Ascending aorta (tissue), 2 donors: ENCODE results near the gene TMEM151A. TPM values are rescaled to one million over a fixed set of nuclear protein-coding genes. Genes with fewer than 3 reads are reported as not detected.
"Not testable (repeated sequence)": the region's sequence is repeated elsewhere in the genome, so short reads cannot be mapped to it uniquely, and the experiment has no call there.

ENCODE experiments used
- DNase-seq, 2 donors: peaks; one replicate each; pipeline ENCODE4 v3.0.0-alpha.2; 2019; ENCODE audit warnings: low spot score in 2 of 2
- H3K27ac ChIP-seq, 2 donors: fragments of 200-600 bp; sonication (generic); one replicate each; pipeline ENCODE4 v1.5.1; 2016 to 2017; ENCODE audit warnings: mild to moderate bottlenecking in 1 of 2
- H3K27me3 ChIP-seq: fragments of 200-600 bp; sonication (generic); one replicate; pipeline ENCODE4 v1.5.1; 2017
- H3K36me3 ChIP-seq, 2 donors: fragments of 200-600 bp; sonication (generic); one replicate each; pipeline ENCODE4 v1.5.1; 2016
- H3K4me1 ChIP-seq, 2 donors: fragments of 200-600 bp; sonication (generic); one replicate each; pipeline ENCODE4 v1.5.1; 2016 to 2017; ENCODE audit warnings: mild to moderate bottlenecking in 1 of 2
- H3K4me3 ChIP-seq, 2 donors: fragments of 200-600 bp; sonication (generic); one replicate each; pipeline ENCODE4 v1.5.1; 2016 to 2017; ENCODE audit warnings: mild to moderate bottlenecking in 1 of 2
- H3K9me3 ChIP-seq, 2 donors: fragments of 200-600 bp; sonication (generic); one replicate each; pipeline ENCODE4 v1.5.1; 2016
- intact Hi-C: fragments of 100-400 bp; cut with DNase I; formaldehyde crosslinking; loops from one replicate; pipeline ENCODE4 v1.15.1; 2023
- total RNA-seq: library from RNA; depleted of rRNA; stranded (reverse); fragments of >200 nt; gene quantifications from one replicate; pipeline ENCODE4 v1.1.0, GENCODE V29; 2016
- TF ChIP-seq, protein P1 (sequence below), 3 experiments: fragments of 200-600 bp in 2 of 3; fragments of 450-650 bp in 1 of 3; sonication (generic) in 2 of 3; IDR thresholded peaks; one replicate each; pipeline ENCODE4 v1.5.1; 2016 to 2019; ENCODE audit warnings: antibody characterized with exemption in 3 of 3, mild to moderate bottlenecking in 1 of 3, moderate library complexity in 1 of 3

Gene TMEM151A
- total RNA-seq, 1 donor from 2014 or later: 3.6 TPM

GRCh38 chr11:66309475-66309874 is 17.8 kb downstream of the TMEM151A start:
- no peaks in the 10 kb centered on the region for H3K36me3 ChIP-seq
- H3K4me3 ChIP-seq: no peak overlapping the region
- no peaks in the 10 kb centered on the region for H3K9me3 ChIP-seq
- H3K27ac ChIP-seq: no peak overlapping the region
- TF ChIP-seq, protein P1, sequence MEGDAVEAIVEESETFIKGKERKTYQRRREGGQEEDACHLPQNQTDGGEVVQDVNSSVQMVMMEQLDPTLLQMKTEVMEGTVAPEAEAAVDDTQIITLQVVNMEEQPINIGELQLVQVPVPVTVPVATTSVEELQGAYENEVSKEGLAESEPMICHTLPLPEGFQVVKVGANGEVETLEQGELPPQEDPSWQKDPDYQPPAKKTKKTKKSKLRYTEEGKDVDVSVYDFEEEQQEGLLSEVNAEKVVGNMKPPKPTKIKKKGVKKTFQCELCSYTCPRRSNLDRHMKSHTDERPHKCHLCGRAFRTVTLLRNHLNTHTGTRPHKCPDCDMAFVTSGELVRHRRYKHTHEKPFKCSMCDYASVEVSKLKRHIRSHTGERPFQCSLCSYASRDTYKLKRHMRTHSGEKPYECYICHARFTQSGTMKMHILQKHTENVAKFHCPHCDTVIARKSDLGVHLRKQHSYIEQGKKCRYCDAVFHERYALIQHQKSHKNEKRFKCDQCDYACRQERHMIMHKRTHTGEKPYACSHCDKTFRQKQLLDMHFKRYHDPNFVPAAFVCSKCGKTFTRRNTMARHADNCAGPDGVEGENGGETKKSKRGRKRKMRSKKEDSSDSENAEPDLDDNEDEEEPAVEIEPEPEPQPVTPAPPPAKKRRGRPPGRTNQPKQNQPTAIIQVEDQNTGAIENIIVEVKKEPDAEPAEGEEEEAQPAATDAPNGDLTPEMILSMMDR (IDR thresholded peaks at IDR 0.05): no peak
- no peak for DNase-seq
- H3K27me3 ChIP-seq: no peaks in the 10 kb centered on the region
- intact Hi-C loops: no loop called here
- H3K4me1 ChIP-seq: peaks cover 0 to 5% of the 10 kb centered on the region in 2 donors

DNA sequence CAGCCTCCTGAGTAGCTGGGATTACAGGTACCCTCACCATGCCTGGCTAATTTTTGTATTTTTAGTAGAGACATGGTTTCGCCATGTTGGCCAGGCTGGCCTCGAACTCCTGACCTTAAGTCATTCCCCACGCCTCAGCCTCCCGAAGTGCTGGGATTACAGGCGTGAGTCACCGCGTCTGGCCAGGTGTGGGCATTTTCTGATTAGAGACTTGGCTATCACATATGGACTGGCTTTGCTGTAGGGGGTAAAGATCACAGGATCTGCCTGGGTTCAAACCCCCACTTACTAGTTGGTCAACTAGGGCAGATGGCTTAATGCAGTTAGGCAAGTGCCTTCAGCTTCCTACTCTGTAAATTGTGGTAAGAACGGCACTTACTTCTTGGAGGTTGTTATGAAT is 18.6 kb downstream of the TMEM151A start:
- TF ChIP-seq, protein P1 (IDR thresholded peaks at IDR 0.05): no peak

GRCh38 chr11:66310803-66311440 is 19.2 kb downstream of the TMEM151A start:
- not testable (repeated sequence) for H3K36me3 ChIP-seq, H3K27ac ChIP-seq, H3K27me3 ChIP-seq, H3K4me1 ChIP-seq, DNase-seq, H3K9me3 ChIP-seq, H3K4me3 ChIP-seq
- intact Hi-C loops: loop anchor here (5.0 kb wide), 1 partner anchor 76 kb away; no protein-coding TSS in a partner anchor

More for the DNA sequence above, 18.6 kb downstream of the TMEM151A start:
- H3K27me3 ChIP-seq: no peaks in the 10 kb centered on the region
- peaks cover 0 to 5% of the 10 kb centered on the region in 2 donors for H3K4me1 ChIP-seq
- no peak overlapping the region for H3K4me3 ChIP-seq
- intact Hi-C loops: loop anchor here (5.0 kb wide), 1 partner anchor 77 kb away; no protein-coding TSS in a partner anchor
- H3K36me3 ChIP-seq: no peaks in the 10 kb centered on the region
- no peak overlapping the region for H3K27ac ChIP-seq
- DNase-seq: no peak
- H3K9me3 ChIP-seq: no peaks in the 10 kb centered on the region

DNA sequence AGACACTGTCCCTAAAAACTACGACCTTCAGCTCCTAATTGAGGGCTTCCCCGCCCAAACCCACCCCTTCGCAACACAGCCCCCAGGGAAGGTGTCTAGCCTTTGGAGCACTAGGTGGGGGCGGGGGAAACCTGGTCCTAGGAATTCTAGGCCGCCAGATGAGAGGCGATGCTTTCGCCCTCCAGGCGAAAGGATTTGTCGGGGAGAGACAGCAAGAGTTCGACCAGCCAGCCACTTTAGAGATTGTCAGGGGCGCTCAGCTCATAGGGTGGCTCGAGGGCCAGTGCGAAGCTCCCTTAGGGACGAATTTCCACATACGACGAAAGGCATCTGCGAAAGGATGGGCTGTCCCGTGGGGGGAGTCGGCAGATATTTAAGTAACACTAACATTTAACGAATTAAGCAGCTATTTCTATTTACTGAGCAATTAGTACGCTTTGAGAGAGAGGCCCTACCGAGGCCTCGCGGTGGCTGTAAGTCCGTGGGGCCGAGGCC is 19.8 kb downstream of the TMEM151A start:
- Histone ChIP-seq H3K4me1 (peaks cover 5 to 9% of the 10 kb centered on the region in 2 donors), H3K27me3 (no peaks in the 10 kb centered on the region), H3K36me3 (no peaks in the 10 kb centered on the region), H3K4me3 (peak overlapping the region; percentile 46 to 70), H3K9me3 (no peaks in the 10 kb centered on the region), H3K27ac (peak overlapping the region; percentile 65 to 75)
- intact Hi-C loops: loop anchor here (5.0 kb wide), 1 partner anchor 76 kb away; no protein-coding TSS in a partner anchor
- DNase-seq: no peak
- TF ChIP-seq, protein P1 (IDR thresholded peaks at IDR 0.05): no peak

DNA sequence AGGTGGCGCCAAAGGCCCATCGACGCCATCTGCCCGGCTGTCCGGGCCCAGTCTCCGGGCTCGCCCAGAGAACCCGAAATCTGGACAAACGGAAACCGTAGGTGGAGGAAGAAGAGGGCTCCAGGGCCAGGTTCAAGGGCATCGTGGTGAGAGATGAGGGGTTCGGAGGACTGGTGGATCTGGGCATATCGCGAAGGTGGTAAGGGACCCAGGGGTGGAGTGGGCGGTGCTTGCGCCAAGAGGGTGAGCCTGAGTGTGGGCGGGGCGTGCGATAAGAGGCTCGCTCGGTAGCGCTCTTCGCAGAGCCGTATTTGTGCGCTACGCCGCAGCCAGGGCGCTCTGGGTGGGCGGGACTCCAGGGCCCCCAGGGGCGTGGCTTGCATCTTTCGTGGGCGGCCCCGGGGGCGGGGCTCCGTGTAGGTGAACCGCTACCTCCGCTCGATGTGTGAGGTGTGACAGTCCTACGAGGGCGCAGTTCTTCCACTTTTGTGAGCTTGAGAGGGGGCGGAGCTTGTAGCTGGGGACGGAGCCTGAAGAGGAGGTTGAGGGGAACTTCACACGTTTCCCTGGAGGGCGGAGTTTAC is 20.4 kb downstream of the TMEM151A start:
- peaks cover 11 to 13% of the 10 kb centered on the region in 2 donors for H3K4me1 ChIP-seq
- no peaks in the 10 kb centered on the region for H3K27me3 ChIP-seq
- intact Hi-C loops: loop anchor here (1.0 to 5.0 kb wide), 4 partner anchors 16 to 75 kb away; partner anchors contain the start of genes BRMS1 and YIF1A
- TF ChIP-seq, protein P1 (IDR thresholded peaks at IDR 0.05): peak; percentile 80 to 98 (median 98)
- H3K27ac ChIP-seq: peak overlapping the region; percentile 65 to 75
- no peaks in the 10 kb centered on the region for H3K36me3 ChIP-seq
- peak; percentile 71 to 93 for DNase-seq
- peak overlapping the region; percentile 46 to 70 for H3K4me3 ChIP-seq
- no peaks in the 10 kb centered on the region for H3K9me3 ChIP-seq
